OCI-LY1 (cell line): ENCODE results near the gene MN1.

Experiments
- EZH2 ChIP-seq: fragments of 200-600 bp; sonication (generic), shearing (Covaris generic); IDR thresholded peaks from 2 replicates; pipeline ENCODE4 v1.8.0; 2017; ENCODE audit warnings: borderline replicate concordance, mixed run types, mild to moderate bottlenecking, antibody characterized with exemption, low read length, moderate library complexity, mixed read lengths
- TF ChIP-seq, protein P1 (sequence below): fragments of 200-600 bp; sonication (generic), shearing (Covaris generic); IDR thresholded peaks from 2 replicates; pipeline ENCODE4 v1.5.1; 2017; ENCODE audit warnings: mild to moderate bottlenecking, antibody characterized with exemption, low read length, moderate library complexity, mixed read lengths

DNA sequence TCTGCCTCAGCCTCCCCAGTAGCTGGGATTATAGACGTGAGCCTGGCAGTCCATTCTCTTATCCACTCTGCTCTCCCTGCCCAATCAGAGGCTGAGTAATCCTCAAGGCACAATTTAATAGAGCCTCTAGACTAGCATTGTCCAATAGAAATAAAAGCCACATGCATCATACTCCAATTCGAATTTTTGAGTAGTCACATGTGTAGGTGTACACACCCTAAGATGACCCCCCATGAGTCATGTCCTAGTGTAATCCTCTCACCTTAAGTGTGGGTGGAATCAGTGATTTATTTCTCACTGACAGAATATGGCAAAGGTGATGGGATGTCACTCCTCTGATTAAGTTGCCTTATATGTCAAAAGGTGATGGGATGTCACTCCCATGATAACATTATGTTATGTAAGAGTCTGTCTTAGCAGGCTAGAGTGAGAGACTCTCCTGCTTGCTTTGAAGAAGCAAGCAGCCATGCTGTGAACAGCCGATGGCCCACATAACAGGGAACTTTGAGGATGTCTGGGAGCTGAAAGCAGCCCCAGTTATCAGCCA, 61.3 kb downstream of the MN1 start:
- TF ChIP-seq, protein P1, sequence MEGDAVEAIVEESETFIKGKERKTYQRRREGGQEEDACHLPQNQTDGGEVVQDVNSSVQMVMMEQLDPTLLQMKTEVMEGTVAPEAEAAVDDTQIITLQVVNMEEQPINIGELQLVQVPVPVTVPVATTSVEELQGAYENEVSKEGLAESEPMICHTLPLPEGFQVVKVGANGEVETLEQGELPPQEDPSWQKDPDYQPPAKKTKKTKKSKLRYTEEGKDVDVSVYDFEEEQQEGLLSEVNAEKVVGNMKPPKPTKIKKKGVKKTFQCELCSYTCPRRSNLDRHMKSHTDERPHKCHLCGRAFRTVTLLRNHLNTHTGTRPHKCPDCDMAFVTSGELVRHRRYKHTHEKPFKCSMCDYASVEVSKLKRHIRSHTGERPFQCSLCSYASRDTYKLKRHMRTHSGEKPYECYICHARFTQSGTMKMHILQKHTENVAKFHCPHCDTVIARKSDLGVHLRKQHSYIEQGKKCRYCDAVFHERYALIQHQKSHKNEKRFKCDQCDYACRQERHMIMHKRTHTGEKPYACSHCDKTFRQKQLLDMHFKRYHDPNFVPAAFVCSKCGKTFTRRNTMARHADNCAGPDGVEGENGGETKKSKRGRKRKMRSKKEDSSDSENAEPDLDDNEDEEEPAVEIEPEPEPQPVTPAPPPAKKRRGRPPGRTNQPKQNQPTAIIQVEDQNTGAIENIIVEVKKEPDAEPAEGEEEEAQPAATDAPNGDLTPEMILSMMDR: no peak
- no peak for TF ChIP-seq EZH2
